Measurements from ENCODE around the gene PTPRD.

DNA sequence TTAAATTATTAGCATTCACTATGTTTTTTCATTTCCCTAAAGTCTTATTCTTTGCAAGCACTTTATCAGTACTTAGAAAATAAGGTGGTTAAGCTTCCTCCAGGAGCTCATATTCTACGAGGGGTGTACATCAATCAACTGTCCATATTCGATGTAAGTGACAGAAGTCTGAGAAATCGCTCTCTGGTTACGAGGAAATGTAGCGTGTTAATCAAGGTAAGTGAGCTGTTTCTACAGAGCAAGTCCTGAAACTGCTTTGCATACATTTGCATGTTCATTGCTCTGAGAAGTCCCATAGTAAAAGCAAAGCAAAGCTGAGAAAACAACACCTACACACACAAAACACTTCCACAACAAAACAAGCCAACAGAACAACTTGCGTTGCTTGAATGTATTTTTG lies 1919.3 kb downstream of the PTPRD start:
- no peak for TF ChIP-seq POLR2A (IDR thresholded peaks at IDR 0.05)
- TF ChIP-seq, protein P1, sequence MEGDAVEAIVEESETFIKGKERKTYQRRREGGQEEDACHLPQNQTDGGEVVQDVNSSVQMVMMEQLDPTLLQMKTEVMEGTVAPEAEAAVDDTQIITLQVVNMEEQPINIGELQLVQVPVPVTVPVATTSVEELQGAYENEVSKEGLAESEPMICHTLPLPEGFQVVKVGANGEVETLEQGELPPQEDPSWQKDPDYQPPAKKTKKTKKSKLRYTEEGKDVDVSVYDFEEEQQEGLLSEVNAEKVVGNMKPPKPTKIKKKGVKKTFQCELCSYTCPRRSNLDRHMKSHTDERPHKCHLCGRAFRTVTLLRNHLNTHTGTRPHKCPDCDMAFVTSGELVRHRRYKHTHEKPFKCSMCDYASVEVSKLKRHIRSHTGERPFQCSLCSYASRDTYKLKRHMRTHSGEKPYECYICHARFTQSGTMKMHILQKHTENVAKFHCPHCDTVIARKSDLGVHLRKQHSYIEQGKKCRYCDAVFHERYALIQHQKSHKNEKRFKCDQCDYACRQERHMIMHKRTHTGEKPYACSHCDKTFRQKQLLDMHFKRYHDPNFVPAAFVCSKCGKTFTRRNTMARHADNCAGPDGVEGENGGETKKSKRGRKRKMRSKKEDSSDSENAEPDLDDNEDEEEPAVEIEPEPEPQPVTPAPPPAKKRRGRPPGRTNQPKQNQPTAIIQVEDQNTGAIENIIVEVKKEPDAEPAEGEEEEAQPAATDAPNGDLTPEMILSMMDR (IDR thresholded peaks at IDR 0.05): no peak
